PFSK-1 (cell line): Measurements from ENCODE around the gene COMMD3.

Source experiments
- POLR2AphosphoS5 ChIP-seq: IDR thresholded peaks from 2 replicates; pipeline ENCODE4 v1.6.1; 2012; ENCODE audit warnings: low read depth, mild to moderate bottlenecking, control low read depth, low read length, moderate library complexity
- TAF1 ChIP-seq: IDR thresholded peaks from 2 replicates; pipeline ENCODE4 v1.6.1; 2012; ENCODE audit warnings: low read length, control low read depth, borderline replicate concordance; ENCODE audit not compliant: insufficient read depth

- no peak for TF ChIP-seq POLR2AphosphoS5
- TF ChIP-seq TAF1, result no peak
Measured at GRCh38 chr10:22320591-22321155, 4.5 kb downstream of the COMMD3 start, which contains the start of gene BMI1.
